ENCODE results near the gene B3GALT2.

- TF ChIP-seq POLR2AphosphoS5 (IDR thresholded peaks at IDR 0.05; ENCODE audit: borderline replicate concordance, low read depth, low read length) = no peak
- no peak for TF ChIP-seq EZH2 (IDR thresholded peaks at IDR 0.05)
- TF ChIP-seq FOXP2 (optimal IDR thresholded peaks at IDR 0.05; ENCODE audit: control extremely low read depth, extremely low read length, insufficient read depth) = no peak
Measured at GRCh38 chr1:193229136-193229535, 42.7 kb upstream of the B3GALT2 start.
